PC-3 (cell line): ENCODE measurements around the gene MLLT11. TPM values are rescaled to one million over a fixed set of nuclear protein-coding genes. Genes with fewer than 3 reads are reported as not detected.

ENCODE experiments used
- ATAC-seq: fragments of 200-7000 bp; cut with Tn5 transposase; 2 replicates; pipeline ENCODE4 v1.9.1; 2020; ENCODE audit warnings: mild to moderate bottlenecking, moderate library complexity
- Bru-seq: library from RNA; stranded (reverse); fragments of 400-500 nt; gene quantifications from one replicate; lab custom pipeline; 2021; lab: Mats Ljungman, UMichigan
- BruChase-seq, 2 experiments: library from RNA; stranded (reverse); fragments of 400-500 nt; gene quantifications; one replicate each; lab custom pipeline; 2021; lab: Mats Ljungman, UMichigan
- BruUV-seq: library from RNA; stranded (reverse); fragments of 400-500 nt; replicated peaks from 2 replicates; lab custom pipeline; 2021; lab: Mats Ljungman, UMichigan
- CTCF ChIA-PET: fragments of 300-600 bp; sonication (Branson Sonifier 250); formaldehyde crosslinking; loops from one replicate; lab custom pipeline; 2022; ENCODE audit warnings: antibody characterized with exemption; lab: Charles Lee
- POLR2A ChIA-PET: fragments of 300-600 bp; sonication (Branson Sonifier 250); formaldehyde crosslinking; loops from one replicate; lab custom pipeline; 2022; ENCODE audit warnings: antibody characterized with exemption; ENCODE audit not compliant: unreplicated experiment; lab: Charles Lee
- DNase-seq: peaks from one replicate; pipeline ENCODE4 v3.0.0-alpha.2; 2015
- H2AFZ ChIP-seq: fragments of 300-600 bp; sonication (generic); 2 replicates; pipeline ENCODE4 v1.6.0; 2016; ENCODE audit warnings: antibody characterized with exemption, low read length
- H3F3A ChIP-seq: fragments of 300-600 bp; sonication (generic); one replicate; pipeline ENCODE4 v1.6.0; 2017; ENCODE audit warnings: antibody characterized with exemption, low read length, control low read depth, mild to moderate bottlenecking; ENCODE audit not compliant: unreplicated experiment
- H3K27ac ChIP-seq: fragments of 300-600 bp; sonication (generic); 2 replicates; pipeline ENCODE4 v1.5.1; 2016; ENCODE audit warnings: mild to moderate bottlenecking, low read length
- H3K27me3 ChIP-seq: fragments of 300-600 bp; sonication (generic); 2 replicates; pipeline ENCODE4 v1.6.1; 2016; ENCODE audit warnings: low read length, mixed read lengths
- H3K36me3 ChIP-seq: fragments of 300-600 bp; sonication (generic); 2 replicates; pipeline ENCODE4 v1.6.1; 2016; ENCODE audit warnings: low read depth, mixed run types, low read length, mixed read lengths
- H3K4me1 ChIP-seq: fragments of 300-600 bp; sonication (generic); 2 replicates; pipeline ENCODE4 v1.5.1; 2016; ENCODE audit warnings: low read length; ENCODE audit not compliant: insufficient read depth
- H3K4me2 ChIP-seq: fragments of 300-600 bp; sonication (generic); 2 replicates; pipeline ENCODE4 v1.6.0; 2016; ENCODE audit warnings: low read length
- H3K4me3 ChIP-seq: fragments of 300-600 bp; sonication (generic); 2 replicates; pipeline ENCODE4 v1.5.1; 2016; ENCODE audit warnings: mild to moderate bottlenecking, low read length, mixed read lengths
- H3K79me2 ChIP-seq: fragments of 300-600 bp; sonication (generic); 2 replicates; pipeline ENCODE4 v1.6.1; 2017; ENCODE audit warnings: low read length, mixed read lengths
- H3K9ac ChIP-seq: fragments of 300-600 bp; sonication (generic); 2 replicates; pipeline ENCODE4 v1.6.0; 2016; ENCODE audit warnings: mild to moderate bottlenecking, low read length
- H3K9me2 ChIP-seq: fragments of 300-600 bp; sonication (generic); replicated peaks from 2 replicates; pipeline ENCODE4 v1.6.1; 2016; ENCODE audit warnings: mixed run types, low read length, mixed read lengths
- H3K9me3 ChIP-seq: fragments of 300-600 bp; sonication (generic); 2 replicates; pipeline ENCODE4 v1.6.1; 2016; ENCODE audit warnings: low read length, mixed read lengths
- H4K20me1 ChIP-seq: fragments of 300-600 bp; sonication (generic); 2 replicates; pipeline ENCODE4 v1.6.1; 2016; ENCODE audit warnings: low read length, mixed read lengths
- EZH2 ChIP-seq: fragments of 300-600 bp; sonication (generic); IDR thresholded peaks from one replicate; pipeline ENCODE4 v1.6.1; 2017; ENCODE audit warnings: antibody characterized with exemption, mild to moderate bottlenecking, low read length; ENCODE audit not compliant: unreplicated experiment
- EZH2phosphoT487 ChIP-seq: fragments of 300-600 bp; sonication (generic); IDR thresholded peaks from 2 replicates; pipeline ENCODE4 v1.6.1; 2018; ENCODE audit warnings: mild to moderate bottlenecking, antibody characterized with exemption, low read length, borderline replicate concordance
- intact Hi-C: fragments of 100-400 bp; cut with micrococcal nuclease; formaldehyde crosslinking; loops from 2 replicates; pipeline ENCODE4 v1.9.0; 2023
- long read RNA-seq: library from polyadenylated mRNA; unstranded; transcript quantifications from one replicate; pipeline ENCODE4 v2.0.0, GENCODE V29; 2021; ENCODE audit not compliant: unreplicated experiment
- total RNA-seq: library from RNA; depleted of rRNA; stranded (reverse); fragments of >200 nt; gene quantifications from 2 replicates; pipeline ENCODE4 v1.2.3, GENCODE V29; 2014; rRNA removed
- TF ChIP-seq, protein P1 (sequence below): fragments of 300-600 bp; sonication (generic); conservative IDR thresholded peaks from 2 replicates; pipeline ENCODE4 v1.5.1; 2017; ENCODE audit warnings: antibody characterized with exemption, low read depth, mild to moderate bottlenecking, low read length

MLLT11 gene, protein sequence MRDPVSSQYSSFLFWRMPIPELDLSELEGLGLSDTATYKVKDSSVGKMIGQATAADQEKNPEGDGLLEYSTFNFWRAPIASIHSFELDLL
- total RNA-seq (12.3 and 14.1 TPM in 2 replicates), Bru-seq, nascent RNA (percentile 43 among the genes with signal in this experiment), BruChase-seq, experiment 1, labeled RNA remaining after a 6-hour chase (percentile 67 among the genes with signal in this experiment), BruChase-seq, experiment 2, labeled RNA remaining after a 2-hour chase (percentile 39 among the genes with signal in this experiment)
- long read RNA-seq, full-length matches to known transcripts, result 4 of 8 reads
- long read RNA-seq, partial matches to known transcripts, result 0 of 8 reads
- long read RNA-seq, other reads (novel, unspliced or antisense), result 4 of 8 reads

DNA sequence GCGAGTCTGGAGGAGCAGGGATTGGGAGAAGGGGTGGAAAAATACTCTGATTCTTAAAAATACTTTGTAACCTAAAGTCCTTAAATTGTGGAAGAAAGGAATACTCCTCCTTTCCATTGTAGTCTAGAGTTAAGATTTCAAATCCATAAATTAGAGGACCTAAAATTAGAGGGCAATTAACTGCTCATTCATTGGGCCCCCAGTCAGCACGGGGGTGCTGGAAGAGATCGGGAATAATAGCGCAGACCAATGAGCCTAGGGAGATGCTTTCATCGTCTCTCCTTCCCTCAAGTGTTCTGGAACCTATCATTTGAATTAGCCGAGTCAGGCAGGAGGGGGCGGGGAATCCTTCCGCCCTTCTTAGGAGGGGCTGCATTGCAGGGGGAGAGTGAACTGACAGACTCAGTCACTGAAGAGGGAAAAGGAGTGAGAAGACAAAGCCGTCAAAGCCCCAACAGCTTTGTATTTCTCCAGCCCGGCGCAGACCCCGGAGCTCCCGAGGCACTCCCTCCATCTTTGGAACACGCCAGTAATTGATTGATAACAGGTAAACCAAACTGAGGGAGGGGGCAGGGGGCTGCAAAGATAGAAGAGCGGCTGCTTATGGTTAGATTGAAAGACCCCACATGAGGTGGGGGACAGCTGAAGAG, at the start of gene MLLT11:
Gene MLLT11, plus strand, starts transcription at position 391 of the 650 bp plus-strand sequence. CDS start 6,828 bp downstream, outside the sequence.
- Histone ChIP-seq H3K36me3 (peaks cover 16% of the 10 kb centered on the region; the same call in 1 of the 2 replicates), H3K27me3 (no peaks in the 10 kb centered on the region), H2AFZ (peak within 1 kb of the TSS; percentile 86), H3K4me3 (peak within 1 kb of the TSS; percentile 99), H3K9me3 (no peaks in the 10 kb centered on the region), H3F3A (no peaks in the 10 kb centered on the region), H3K9ac (peak within 1 kb of the TSS; percentile 94), H3K27ac (peak within 1 kb of the TSS; percentile 77), H3K9me2 (no peaks in the 10 kb centered on the region), H3K4me2 (peak within 1 kb of the TSS; percentile 100), H4K20me1 (peaks cover 25% of the 10 kb centered on the region; the same call in 1 of the 2 replicates), H3K4me1 (peaks cover 40% of the 10 kb centered on the region), H3K79me2 (peaks cover 97% of the 10 kb centered on the region)
- ATAC-seq (peak; percentile 53), DNase-seq (peak; percentile 66)
- POLR2A ChIA-PET, result no interaction called here
- no TSS peak for BruUV-seq
- no peak for TF ChIP-seq EZH2
- no peak for TF ChIP-seq EZH2phosphoT487
- TF ChIP-seq, protein P1, sequence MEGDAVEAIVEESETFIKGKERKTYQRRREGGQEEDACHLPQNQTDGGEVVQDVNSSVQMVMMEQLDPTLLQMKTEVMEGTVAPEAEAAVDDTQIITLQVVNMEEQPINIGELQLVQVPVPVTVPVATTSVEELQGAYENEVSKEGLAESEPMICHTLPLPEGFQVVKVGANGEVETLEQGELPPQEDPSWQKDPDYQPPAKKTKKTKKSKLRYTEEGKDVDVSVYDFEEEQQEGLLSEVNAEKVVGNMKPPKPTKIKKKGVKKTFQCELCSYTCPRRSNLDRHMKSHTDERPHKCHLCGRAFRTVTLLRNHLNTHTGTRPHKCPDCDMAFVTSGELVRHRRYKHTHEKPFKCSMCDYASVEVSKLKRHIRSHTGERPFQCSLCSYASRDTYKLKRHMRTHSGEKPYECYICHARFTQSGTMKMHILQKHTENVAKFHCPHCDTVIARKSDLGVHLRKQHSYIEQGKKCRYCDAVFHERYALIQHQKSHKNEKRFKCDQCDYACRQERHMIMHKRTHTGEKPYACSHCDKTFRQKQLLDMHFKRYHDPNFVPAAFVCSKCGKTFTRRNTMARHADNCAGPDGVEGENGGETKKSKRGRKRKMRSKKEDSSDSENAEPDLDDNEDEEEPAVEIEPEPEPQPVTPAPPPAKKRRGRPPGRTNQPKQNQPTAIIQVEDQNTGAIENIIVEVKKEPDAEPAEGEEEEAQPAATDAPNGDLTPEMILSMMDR, result 0 out of 2 replicates have a peak, but pooled peaks have one; percentile 30
- intact Hi-C loops, result loop anchor here (1.0 kb wide), 1 partner anchor 11 kb away; no protein-coding TSS in a partner anchor
- CTCF ChIA-PET, result interaction anchor here (1.5 kb wide), 1 partner anchor 40 kb away, joined by 3 read pairs; no protein-coding TSS in a partner anchor

- BruUV-seq, result no TSS peak
- H3K4me3 ChIP-seq, result no peak overlapping the region
- DNase-seq (no peak), ATAC-seq (no peak)
- H3K4me1 ChIP-seq, result peaks cover 30% of the 10 kb centered on the region
- no peaks in the 10 kb centered on the region for H3K27me3 ChIP-seq
- CTCF ChIA-PET, result no interaction called here
- no peak overlapping the region for H3K27ac ChIP-seq
- intact Hi-C loops, result no loop called here
- POLR2A ChIA-PET, result interaction anchor here (0.7 kb wide), 1 partner anchor 167 kb away, joined by 7 read pairs; no protein-coding TSS in a partner anchor
- no peaks in the 10 kb centered on the region for H3K36me3 ChIP-seq
- H3K9me3 ChIP-seq, result no peaks in the 10 kb centered on the region
- H3K79me2 ChIP-seq, result peaks cover 32% of the 10 kb centered on the region
- no peaks in the 10 kb centered on the region for H3K9me2 ChIP-seq
- H3F3A ChIP-seq, result peaks cover 6% of the 10 kb centered on the region
- TF ChIP-seq EZH2, result no peak
- no peak overlapping the region for H3K9ac ChIP-seq
- no peaks in the 10 kb centered on the region for H4K20me1 ChIP-seq
- H2AFZ ChIP-seq, result no peak overlapping the region
- H3K4me2 ChIP-seq, result no peak overlapping the region
These were observed 48.9 kb upstream of the MLLT11 start for GRCh38 chr1:151011154-151011850.
